Hematopoietic multipotent progenitor cell (in vitro differentiated cells): ENCODE data around the gene SAMD11. TPM values are rescaled to one million over a fixed set of nuclear protein-coding genes. Genes with fewer than 3 reads are reported as not detected.
"Not testable (repeated sequence)": the region's sequence is repeated elsewhere in the genome, so short reads cannot be mapped to it uniquely, and the experiment has no call there.

ENCODE experiments used
- DNase-seq, 3 donors: peaks; one replicate each; pipeline ENCODE4 v3.0.0-alpha.2; 2011 to 2015; ENCODE audit warnings: low read depth in 2 of 3, low spot score in 2 of 3
- total RNA-seq: library from RNA; depleted of rRNA; stranded (reverse); fragments of >200 nt; gene quantifications from one replicate; pipeline ENCODE4 v1.2.3, GENCODE V29; 2012

Gene SAMD11
- total RNA-seq, 1 donor = 0.54 TPM

- no peak for DNase-seq
Measured at GRCh38 chr1:972726-973458, 49.2 kb downstream of the SAMD11 start.

GRCh38 chr1:973459-974292 is 50.0 kb downstream of the SAMD11 start:
- DNase-seq = no peak

- DNase-seq = no peak
Measured at GRCh38 chr1:974293-974640, 50.5 kb downstream of the SAMD11 start.

- no peak for DNase-seq
Measured at GRCh38 chr1:974687-975328, 51.1 kb downstream of the SAMD11 start.

- DNase-seq = no peak
Measured at GRCh38 chr1:975365-975764, 51.6 kb downstream of the SAMD11 start.

GRCh38 chr1:975896-976683 is 52.4 kb downstream of the SAMD11 start:
- peak in 2 of 3 donors; percentile 57 to 59 for DNase-seq

GRCh38 chr1:976791-977190 is 53.1 kb downstream of the SAMD11 start:
- DNase-seq = not testable (repeated sequence)

- no peak for DNase-seq
Measured at GRCh38 chr1:978069-978834, 54.5 kb downstream of the SAMD11 start.

- DNase-seq = no peak
Measured at GRCh38 chr1:978835-979743, 55.4 kb downstream of the SAMD11 start.

- no peak for DNase-seq
Measured at GRCh38 chr1:979744-980072, 56.0 kb downstream of the SAMD11 start.

- DNase-seq = no peak
Measured at GRCh38 chr1:980137-980571, 56.4 kb downstream of the SAMD11 start.

- no peak for DNase-seq
Measured at GRCh38 chr1:980602-981395, 57.1 kb downstream of the SAMD11 start.

GRCh38 chr1:981491-981954 is 57.8 kb downstream of the SAMD11 start:
- no peak for DNase-seq

GRCh38 chr1:981955-982558 is 58.3 kb downstream of the SAMD11 start, which contains the start of gene PERM1:
TSS of gene PERM1 (minus strand) at chr1:982093. CDS start at chr1:981029, 1,064 bp downstream.
- DNase-seq = no peak

- DNase-seq = no peak
Measured at GRCh38 chr1:982765-983436, 59.2 kb downstream of the SAMD11 start.

- DNase-seq = no peak
Measured at GRCh38 chr1:983798-984475, 60.2 kb downstream of the SAMD11 start.

GRCh38 chr1:984476-984814 is 60.7 kb downstream of the SAMD11 start:
- no peak for DNase-seq
